Measurements from ENCODE around the gene CTSD.

CTSD gene

GRCh38 chr11:1761857-1762536 lies 1.7 kb downstream of the CTSD start:
- H3K4me1 ChIP-seq (ENCODE audit: control insufficient read depth, insufficient read depth, low read length): peaks cover 7% of the 10 kb centered on the region
- H3K36me3 ChIP-seq (ENCODE audit: control insufficient read depth, insufficient read depth, low read length): peaks cover 16% of the 10 kb centered on the region
- no peaks in the 10 kb centered on the region for H3K27me3 ChIP-seq (ENCODE audit: control insufficient read depth, insufficient read depth, low read length)
- no peak overlapping the region for H3K27ac ChIP-seq (ENCODE audit: low read depth, low read length)
- peak overlapping the region; percentile 79 for H3K4me3 ChIP-seq (ENCODE audit: low read length)
- no peak overlapping the region for H3K9ac ChIP-seq (ENCODE audit: low read length)

GRCh38 chr11:1761110-1761856 lies 2.4 kb downstream of the CTSD start:
- H3K27me3 ChIP-seq (ENCODE audit: control insufficient read depth, insufficient read depth, low read length): no peaks in the 10 kb centered on the region
- peaks cover 7% of the 10 kb centered on the region for H3K4me1 ChIP-seq (ENCODE audit: control insufficient read depth, insufficient read depth, low read length)
- H3K36me3 ChIP-seq (ENCODE audit: control insufficient read depth, insufficient read depth, low read length): peaks cover 20% of the 10 kb centered on the region
- peak overlapping the region; percentile 79 for H3K4me3 ChIP-seq (ENCODE audit: low read length)
- H3K27ac ChIP-seq (ENCODE audit: low read depth, low read length): peak overlapping the region; percentile 25
- no peak overlapping the region for H3K9ac ChIP-seq (ENCODE audit: low read length)

- Histone ChIP-seq H3K36me3 (ENCODE audit: control insufficient read depth, insufficient read depth, low read length) (peaks cover 23% of the 10 kb centered on the region), H3K4me1 (ENCODE audit: control insufficient read depth, insufficient read depth, low read length) (peaks cover 7% of the 10 kb centered on the region)
Measured at GRCh38 chr11:1760351-1761109, 3.2 kb downstream of the CTSD start.

GRCh38 chr11:1759851-1760220 lies 3.9 kb downstream of the CTSD start:
- H3K4me3 ChIP-seq (ENCODE audit: low read length): no peak overlapping the region
- no peaks in the 10 kb centered on the region for H3K27me3 ChIP-seq (ENCODE audit: control insufficient read depth, insufficient read depth, low read length)
- no peak overlapping the region for H3K9ac ChIP-seq (ENCODE audit: low read length)
- H3K27ac ChIP-seq (ENCODE audit: low read depth, low read length): no peak overlapping the region
- peaks cover 24% of the 10 kb centered on the region for H3K36me3 ChIP-seq (ENCODE audit: control insufficient read depth, insufficient read depth, low read length)
- peaks cover 7% of the 10 kb centered on the region for H3K4me1 ChIP-seq (ENCODE audit: control insufficient read depth, insufficient read depth, low read length)

More at GRCh38 chr11:1760351-1761109, 3.2 kb downstream of the CTSD start:
- Histone ChIP-seq H3K9ac (ENCODE audit: low read length) (no peak overlapping the region), H3K4me3 (ENCODE audit: low read length) (no peak overlapping the region), H3K27me3 (ENCODE audit: control insufficient read depth, insufficient read depth, low read length) (no peaks in the 10 kb centered on the region), H3K27ac (ENCODE audit: low read depth, low read length) (peak overlapping the region; percentile 25)

GRCh38 chr11:1759151-1759850 lies 4.4 kb downstream of the CTSD start:
- peaks cover 7% of the 10 kb centered on the region for H3K4me1 ChIP-seq (ENCODE audit: control insufficient read depth, insufficient read depth, low read length)
- H3K27ac ChIP-seq (ENCODE audit: low read depth, low read length): no peak overlapping the region
- peaks cover 24% of the 10 kb centered on the region for H3K36me3 ChIP-seq (ENCODE audit: control insufficient read depth, insufficient read depth, low read length)
- H3K4me3 ChIP-seq (ENCODE audit: low read length): no peak overlapping the region
- no peak overlapping the region for H3K9ac ChIP-seq (ENCODE audit: low read length)
- H3K27me3 ChIP-seq (ENCODE audit: control insufficient read depth, insufficient read depth, low read length): no peaks in the 10 kb centered on the region

GRCh38 chr11:1758611-1759150 lies 5.0 kb downstream of the CTSD start:
- Histone ChIP-seq H3K27ac (ENCODE audit: low read depth, low read length) (no peak overlapping the region), H3K9ac (ENCODE audit: low read length) (no peak overlapping the region), H3K36me3 (ENCODE audit: control insufficient read depth, insufficient read depth, low read length) (peaks cover 24% of the 10 kb centered on the region), H3K4me1 (ENCODE audit: control insufficient read depth, insufficient read depth, low read length) (peaks cover 7% of the 10 kb centered on the region), H3K27me3 (ENCODE audit: control insufficient read depth, insufficient read depth, low read length) (no peaks in the 10 kb centered on the region), H3K4me3 (ENCODE audit: low read length) (no peak overlapping the region)

- Histone ChIP-seq H3K36me3 (ENCODE audit: control insufficient read depth, insufficient read depth, low read length) (peaks cover 26% of the 10 kb centered on the region), H3K27me3 (ENCODE audit: control insufficient read depth, insufficient read depth, low read length) (no peaks in the 10 kb centered on the region), H3K4me3 (ENCODE audit: low read length) (no peak overlapping the region), H3K4me1 (ENCODE audit: control insufficient read depth, insufficient read depth, low read length) (peaks cover 6% of the 10 kb centered on the region), H3K27ac (ENCODE audit: low read depth, low read length) (no peak overlapping the region), H3K9ac (ENCODE audit: low read length) (no peak overlapping the region)
Measured at GRCh38 chr11:1757861-1758610, 5.7 kb downstream of the CTSD start.

- Histone ChIP-seq H3K4me1 (ENCODE audit: control insufficient read depth, insufficient read depth, low read length) (no peaks in the 10 kb centered on the region), H3K36me3 (ENCODE audit: control insufficient read depth, insufficient read depth, low read length) (peaks cover 26% of the 10 kb centered on the region), H3K27ac (ENCODE audit: low read depth, low read length) (no peak overlapping the region), H3K27me3 (ENCODE audit: control insufficient read depth, insufficient read depth, low read length) (no peaks in the 10 kb centered on the region), H3K4me3 (ENCODE audit: low read length) (no peak overlapping the region), H3K9ac (ENCODE audit: low read length) (no peak overlapping the region)
Measured at GRCh38 chr11:1756791-1757771, 6.6 kb downstream of the CTSD start.

- no peaks in the 10 kb centered on the region for H3K4me1 ChIP-seq (ENCODE audit: control insufficient read depth, insufficient read depth, low read length)
- peaks cover 22% of the 10 kb centered on the region for H3K36me3 ChIP-seq (ENCODE audit: control insufficient read depth, insufficient read depth, low read length)
- H3K27me3 ChIP-seq (ENCODE audit: control insufficient read depth, insufficient read depth, low read length): no peaks in the 10 kb centered on the region
- no peak overlapping the region for H3K9ac ChIP-seq (ENCODE audit: low read length)
- no peak overlapping the region for H3K27ac ChIP-seq (ENCODE audit: low read depth, low read length)
- H3K4me3 ChIP-seq (ENCODE audit: low read length): no peak overlapping the region
Measured at GRCh38 chr11:1755692-1756561, 7.8 kb downstream of the CTSD start.

- Histone ChIP-seq H3K36me3 (ENCODE audit: control insufficient read depth, insufficient read depth, low read length) (peaks cover 20% of the 10 kb centered on the region), H3K4me1 (ENCODE audit: control insufficient read depth, insufficient read depth, low read length) (no peaks in the 10 kb centered on the region), H3K27me3 (ENCODE audit: control insufficient read depth, insufficient read depth, low read length) (peaks cover 2% of the 10 kb centered on the region), H3K9ac (ENCODE audit: low read length) (no peak overlapping the region), H3K4me3 (ENCODE audit: low read length) (no peak overlapping the region), H3K27ac (ENCODE audit: low read depth, low read length) (no peak overlapping the region)
Measured at GRCh38 chr11:1755344-1755691, 8.4 kb downstream of the CTSD start.

Data from rectal smooth muscle tissue (tissue), 1 donor.